Keratinocyte (primary cell): ENCODE measurements around the gene PTPA. TPM values are rescaled to one million over a fixed set of nuclear protein-coding genes. Genes with fewer than 3 reads are reported as not detected.

Source experiments
- DNase-seq: peaks from one replicate; pipeline ENCODE4 v3.0.0-alpha.2; 2011; ENCODE audit warnings: low read depth, missing footprints, low spot score
- FAIRE-seq: peaks from 2 replicates; lab custom pipeline; 2011; peaks lifted over from hg19 to GRCh38; lab: Jason Lieb, UNC
- H2AFZ ChIP-seq: 2 replicates; pipeline ENCODE4 v1.6.0; 2012; ENCODE audit warnings: low read length, control low read depth, inconsistent platforms; ENCODE audit not compliant: control insufficient read depth
- H3K27ac ChIP-seq: 2 replicates; pipeline ENCODE4 v1.5.1; 2011; ENCODE audit warnings: low read length; ENCODE audit not compliant: control insufficient read depth, insufficient read depth
- H3K27me3 ChIP-seq: 3 replicates; pipeline ENCODE4 v1.6.0; 2011; ENCODE audit warnings: low read length; ENCODE audit not compliant: control insufficient read depth, insufficient read depth; ENCODE audit errors: extremely low read depth
- H3K36me3 ChIP-seq, 2 experiments: 2 replicates in 1 of 2; 3 replicates in 1 of 2; pipeline ENCODE4 v1.5.1; 2011; ENCODE audit warnings: low read length in 2 of 2, mild to moderate bottlenecking in 1 of 2; ENCODE audit not compliant: control insufficient read depth in 2 of 2, insufficient read depth in 2 of 2; ENCODE audit errors: extremely low read depth in 1 of 2
- H3K4me1 ChIP-seq: 3 replicates; pipeline ENCODE4 v1.5.1; 2011; ENCODE audit warnings: low read length; ENCODE audit not compliant: control insufficient read depth, insufficient read depth; ENCODE audit errors: extremely low read depth
- H3K4me2 ChIP-seq: 3 replicates; pipeline ENCODE4 v1.6.0; 2011; ENCODE audit warnings: low read depth, low read length; ENCODE audit not compliant: control insufficient read depth, insufficient read depth; ENCODE audit errors: extremely low read depth
- H3K4me3 ChIP-seq, 3 experiments: fragments of 200-600 bp in 1 of 3; sonication (generic) in 1 of 3; 2 replicates in 2 of 3; 3 replicates in 1 of 3; pipeline ENCODE4 v1.5.1; 2011 to 2016; ENCODE audit warnings: low read length in 3 of 3, mild to moderate bottlenecking in 3 of 3, control low read depth in 2 of 3, inconsistent platforms in 1 of 3, low read depth in 1 of 3, mixed read lengths in 1 of 3, mixed run types in 1 of 3, moderate library complexity in 1 of 3; ENCODE audit not compliant: control insufficient read depth in 2 of 3, insufficient read depth in 2 of 3; ENCODE audit errors: extremely low read depth in 1 of 3
- H3K79me2 ChIP-seq: 2 replicates; pipeline ENCODE4 v1.6.0; 2012; ENCODE audit warnings: low read length; ENCODE audit not compliant: control insufficient read depth, insufficient read depth
- H3K9ac ChIP-seq: 3 replicates; pipeline ENCODE4 v1.6.0; 2011; ENCODE audit warnings: low read length; ENCODE audit not compliant: control insufficient read depth, insufficient read depth; ENCODE audit errors: extremely low read depth
- H3K9me1 ChIP-seq: 3 replicates; pipeline ENCODE4 v1.6.0; 2011; ENCODE audit warnings: low read length; ENCODE audit not compliant: control insufficient read depth, insufficient read depth; ENCODE audit errors: extremely low read depth
- H3K9me3 ChIP-seq: 2 replicates; pipeline ENCODE4 v1.5.1; 2012; ENCODE audit warnings: low read depth, low read length; ENCODE audit not compliant: control insufficient read depth
- H4K20me1 ChIP-seq: 3 replicates; pipeline ENCODE4 v1.6.0; 2011; ENCODE audit warnings: low read length; ENCODE audit not compliant: control insufficient read depth, insufficient read depth; ENCODE audit errors: extremely low read depth
- CTCF ChIP-seq, 3 experiments: IDR thresholded peaks in 1 of 3; conservative IDR thresholded peaks in 1 of 3; optimal IDR thresholded peaks in 1 of 3; 2 replicates in 2 of 3; 3 replicates in 1 of 3; pipeline versions ENCODE3 to v1.5.1; 2011; ENCODE audit warnings: low read length in 3 of 3, mild to moderate bottlenecking in 3 of 3, moderate library complexity in 2 of 3, control low read depth in 1 of 3, inconsistent platforms in 1 of 3; ENCODE audit not compliant: insufficient read depth in 2 of 3; ENCODE audit errors: extremely low read depth in 1 of 3
- EZH2 ChIP-seq: IDR thresholded peaks from one replicate; pipeline ENCODE4 v1.6.1; 2012; ENCODE audit warnings: inconsistent platforms, mild to moderate bottlenecking, low read length, moderate library complexity
- dilution Hi-C: fragments of 300-500 bp; cut with MboI; formaldehyde crosslinking; loops from one replicate; pipeline ENCODE4 v1.7.0; 2020; ENCODE audit warnings: low sequenced_read_pairs; ENCODE audit not compliant: extremely low pct_ligation_motif_present
- polyA plus RNA-seq, 5 experiments: library from polyadenylated mRNA; depleted of rRNA in 3 of 5; stranded (reverse) in 3 of 5; stranded (forward) in 1 of 5; unstranded in 1 of 5; fragments of >200 nt; gene quantifications; 1 replicate in 1 of 5; 2 replicates in 3 of 5; 3 replicates in 1 of 5; pipeline versions ENCODE4 v1.2.1 to v1.2.3, GENCODE V29; 2011 to 2012; ENCODE audit warnings: missing spikeins in 2 of 5, low read depth in 1 of 5, low replicate concordance in 1 of 5

PTPA gene
- polyA plus RNA-seq, 1 donor (not counting 4 experiments of a cell fraction or from before 2014, with no cell fraction given), result 98.0 TPM

DNA sequence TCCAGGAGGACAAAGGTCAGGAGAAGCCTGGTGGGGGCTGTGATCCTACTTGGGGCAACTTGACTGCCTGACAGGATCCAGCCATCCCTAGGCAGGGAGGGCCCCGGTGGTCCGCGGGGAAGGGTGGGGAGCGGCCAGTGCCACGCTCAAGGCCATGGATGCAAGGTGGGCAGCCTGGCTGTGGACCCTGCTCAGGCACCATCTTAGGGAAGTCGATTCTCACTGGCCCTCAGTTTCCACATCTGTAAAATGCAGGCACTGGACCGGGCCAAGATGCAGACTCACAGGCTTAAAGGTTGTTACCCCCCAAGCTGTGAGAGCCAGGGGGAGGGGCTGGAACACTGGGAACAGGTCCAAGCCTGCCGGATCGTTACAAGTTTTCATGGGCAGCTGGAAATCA lies 39.0 kb upstream of the PTPA start:
- Histone ChIP-seq H2AFZ (no peak overlapping the region), H3K79me2 (no peaks in the 10 kb centered on the region), H3K4me1 (no peaks in the 10 kb centered on the region), H3K9me1 (no peaks in the 10 kb centered on the region), H3K27me3 (no peaks in the 10 kb centered on the region), H3K4me3 (no peak overlapping the region), H3K27ac (no peak overlapping the region), H3K36me3 (peaks cover 4 to 14% of the 10 kb centered on the region in 2 experiments), H4K20me1 (no peaks in the 10 kb centered on the region), H3K9ac (no peak overlapping the region), H3K9me3 (no peaks in the 10 kb centered on the region), H3K4me2 (no peak overlapping the region)
- no peak for TF ChIP-seq EZH2
- TF ChIP-seq CTCF (optimal IDR thresholded peaks at IDR 0.05 in 1 of 3, IDR thresholded peaks at IDR 0.05 in 1 of 3, conservative IDR thresholded peaks at IDR 0.05 in 1 of 3; ENCODE audit: extremely low read depth in 1 of 3, insufficient read depth in 2 of 3, low read length in 3 of 3), result no peak
- dilution Hi-C loops, result no loop called here
- DNase-seq (no peak), FAIRE-seq (no peak)

DNA sequence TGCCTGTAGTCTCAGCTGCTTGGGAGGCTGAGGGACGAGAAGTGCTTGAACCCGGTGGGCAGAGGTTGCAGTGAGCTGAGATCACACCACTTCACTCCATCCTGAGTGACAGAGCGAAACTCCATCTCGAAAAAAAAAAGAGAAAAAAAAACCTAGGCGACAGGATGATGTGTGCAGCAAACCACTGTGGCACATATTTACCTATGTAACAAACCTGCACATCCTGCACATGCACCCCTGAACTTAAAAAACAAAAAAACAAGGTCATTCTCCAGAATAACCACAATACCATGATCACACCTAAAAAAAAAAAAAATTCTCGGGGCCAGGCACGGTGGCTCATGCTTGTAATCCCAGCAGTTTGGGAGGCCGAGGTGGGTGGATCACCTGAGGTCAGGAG lies 37.8 kb upstream of the PTPA start:
- Histone ChIP-seq H3K4me3 (no peak overlapping the region), H3K4me2 (no peak overlapping the region), H3K9me3 (no peaks in the 10 kb centered on the region), H3K79me2 (no peaks in the 10 kb centered on the region), H3K36me3 (peaks cover 2 to 9% of the 10 kb centered on the region in 2 experiments), H3K27me3 (no peaks in the 10 kb centered on the region), H3K9me1 (no peaks in the 10 kb centered on the region), H3K9ac (no peak overlapping the region), H2AFZ (no peak overlapping the region), H4K20me1 (no peaks in the 10 kb centered on the region), H3K4me1 (no peaks in the 10 kb centered on the region), H3K27ac (no peak overlapping the region)
- dilution Hi-C loops, result no loop called here
- no peak for DNase-seq
- TF ChIP-seq CTCF (optimal IDR thresholded peaks at IDR 0.05 in 1 of 3, IDR thresholded peaks at IDR 0.05 in 1 of 3, conservative IDR thresholded peaks at IDR 0.05 in 1 of 3; ENCODE audit: extremely low read depth in 1 of 3, insufficient read depth in 2 of 3, low read length in 3 of 3) (no peak), EZH2 (no peak)
- no peak for FAIRE-seq
